ENCODE measurements around the gene ZNF778.
A peak's percentile ranks its signal among the peaks of the same experiment; 100 is the strongest.

DNA sequence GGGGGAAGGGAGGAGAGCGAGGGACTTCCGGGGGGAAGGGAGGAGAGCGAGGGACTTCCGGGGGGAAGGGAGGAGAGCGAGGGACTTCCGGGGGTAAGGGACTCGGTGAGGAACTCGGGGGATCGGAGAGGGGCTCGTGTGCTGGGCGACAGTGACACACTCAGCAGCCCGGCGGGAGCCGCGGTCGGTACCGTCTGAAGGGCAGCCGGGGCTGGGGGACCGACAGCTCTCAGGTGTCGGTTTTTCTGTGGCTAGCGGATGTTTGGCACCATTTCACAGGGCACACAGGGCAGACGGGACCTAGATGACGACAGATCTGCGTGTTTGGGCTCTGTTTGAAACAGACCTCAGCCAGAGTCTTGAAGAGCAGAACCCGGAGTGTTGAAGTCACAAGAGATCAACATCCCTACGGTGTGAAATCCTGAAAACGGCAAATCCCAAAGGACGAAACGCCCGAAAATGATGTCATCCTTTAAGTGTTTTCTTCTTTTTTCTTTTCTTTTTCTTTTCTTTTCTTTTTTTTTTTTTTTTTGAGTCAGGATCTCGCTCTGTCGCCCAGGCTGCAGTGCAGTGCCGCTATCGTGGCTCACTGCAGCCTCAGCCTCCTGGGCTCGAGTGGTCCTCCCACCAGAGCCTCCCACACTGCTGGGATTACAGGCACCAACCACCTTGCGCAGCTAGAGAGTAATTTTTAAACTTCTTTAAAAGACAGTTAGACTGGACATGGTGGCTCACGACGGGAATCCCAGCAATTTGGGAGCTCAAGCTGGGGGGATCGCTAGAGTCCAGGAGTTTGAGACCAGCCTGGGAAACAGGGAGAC lies 23.9 kb downstream of the ZNF778 start:
- TF ChIP-seq, protein P1, sequence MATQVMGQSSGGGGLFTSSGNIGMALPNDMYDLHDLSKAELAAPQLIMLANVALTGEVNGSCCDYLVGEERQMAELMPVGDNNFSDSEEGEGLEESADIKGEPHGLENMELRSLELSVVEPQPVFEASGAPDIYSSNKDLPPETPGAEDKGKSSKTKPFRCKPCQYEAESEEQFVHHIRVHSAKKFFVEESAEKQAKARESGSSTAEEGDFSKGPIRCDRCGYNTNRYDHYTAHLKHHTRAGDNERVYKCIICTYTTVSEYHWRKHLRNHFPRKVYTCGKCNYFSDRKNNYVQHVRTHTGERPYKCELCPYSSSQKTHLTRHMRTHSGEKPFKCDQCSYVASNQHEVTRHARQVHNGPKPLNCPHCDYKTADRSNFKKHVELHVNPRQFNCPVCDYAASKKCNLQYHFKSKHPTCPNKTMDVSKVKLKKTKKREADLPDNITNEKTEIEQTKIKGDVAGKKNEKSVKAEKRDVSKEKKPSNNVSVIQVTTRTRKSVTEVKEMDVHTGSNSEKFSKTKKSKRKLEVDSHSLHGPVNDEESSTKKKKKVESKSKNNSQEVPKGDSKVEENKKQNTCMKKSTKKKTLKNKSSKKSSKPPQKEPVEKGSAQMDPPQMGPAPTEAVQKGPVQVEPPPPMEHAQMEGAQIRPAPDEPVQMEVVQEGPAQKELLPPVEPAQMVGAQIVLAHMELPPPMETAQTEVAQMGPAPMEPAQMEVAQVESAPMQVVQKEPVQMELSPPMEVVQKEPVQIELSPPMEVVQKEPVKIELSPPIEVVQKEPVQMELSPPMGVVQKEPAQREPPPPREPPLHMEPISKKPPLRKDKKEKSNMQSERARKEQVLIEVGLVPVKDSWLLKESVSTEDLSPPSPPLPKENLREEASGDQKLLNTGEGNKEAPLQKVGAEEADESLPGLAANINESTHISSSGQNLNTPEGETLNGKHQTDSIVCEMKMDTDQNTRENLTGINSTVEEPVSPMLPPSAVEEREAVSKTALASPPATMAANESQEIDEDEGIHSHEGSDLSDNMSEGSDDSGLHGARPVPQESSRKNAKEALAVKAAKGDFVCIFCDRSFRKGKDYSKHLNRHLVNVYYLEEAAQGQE (IDR thresholded peaks at IDR 0.05; ENCODE audit: borderline replicate concordance in 1 of 2, low read depth in 1 of 2, low read length in 2 of 2), result no peak; a peak in 1 of 4 replicates
- TF ChIP-seq EZH2 (conservative IDR thresholded peaks at IDR 0.05; ENCODE audit: low read depth, low read length), result no peak
- TF ChIP-seq, protein P2, sequence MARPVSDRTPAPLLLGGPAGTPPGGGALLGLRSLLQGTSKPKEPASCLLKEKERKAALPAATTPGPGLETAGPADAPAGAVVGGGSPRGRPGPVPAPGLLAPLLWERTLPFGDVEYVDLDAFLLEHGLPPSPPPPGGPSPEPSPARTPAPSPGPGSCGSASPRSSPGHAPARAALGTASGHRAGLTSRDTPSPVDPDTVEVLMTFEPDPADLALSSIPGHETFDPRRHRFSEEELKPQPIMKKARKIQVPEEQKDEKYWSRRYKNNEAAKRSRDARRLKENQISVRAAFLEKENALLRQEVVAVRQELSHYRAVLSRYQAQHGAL (CRISPR knock-in tag; IDR thresholded peaks at IDR 0.05; ENCODE audit: not compliant biosample characterization), result peak; percentile 55
- TF ChIP-seq SIN3A (IDR thresholded peaks at IDR 0.05; ENCODE audit: borderline replicate concordance, low read depth, low read length), result peak; percentile 90; the same call in 1 of the 2 replicates
- no peak for TF ChIP-seq JUND (CRISPR knock-in tag; IDR thresholded peaks at IDR 0.05)
- TF ChIP-seq EP300 (IDR thresholded peaks at IDR 0.05; ENCODE audit: low read depth in 2 of 2, low read length in 2 of 2), result no peak
- TF ChIP-seq EP300 (CRISPR knock-in tag; IDR thresholded peaks at IDR 0.05; ENCODE audit: borderline replicate concordance), result peak; percentile 57
- TF ChIP-seq IKZF4 (CRISPR knock-in tag; IDR thresholded peaks at IDR 0.05; ENCODE audit: borderline replicate concordance, low read depth, not compliant biosample characterization), result no peak
- TF ChIP-seq NFE2L1 (CRISPR knock-in tag; IDR thresholded peaks at IDR 0.05; ENCODE audit: borderline replicate concordance), result peak; percentile 30; the same call in 1 of the 2 replicates
- no peak for TF ChIP-seq PAX8 (CRISPR knock-in tag; IDR thresholded peaks at IDR 0.05; ENCODE audit: borderline replicate concordance)
- peak; percentile 60; the same call in 1 of the 2 replicates for TF ChIP-seq GABPA (IDR thresholded peaks at IDR 0.05; ENCODE audit: low read depth, low read length)
- TF ChIP-seq GABPA (CRISPR knock-in tag; IDR thresholded peaks at IDR 0.05; ENCODE audit: low read depth), result peak; percentile 97
- TF ChIP-seq MYC (CRISPR knock-in tag; IDR thresholded peaks at IDR 0.05; ENCODE audit: borderline replicate concordance), result peak; percentile 87; the same call in 1 of the 2 replicates
- no peak for TF ChIP-seq ZNF207 (IDR thresholded peaks at IDR 0.05; ENCODE audit: borderline replicate concordance)
- TF ChIP-seq MTA1 (CRISPR knock-in tag; IDR thresholded peaks at IDR 0.05; ENCODE audit: borderline replicate concordance), result peak; percentile 62; the same call in 1 of the 2 replicates
- TF ChIP-seq HCFC1 (IDR thresholded peaks at IDR 0.05; ENCODE audit: low read depth, low read length), result no peak; the same call in 1 of the 2 replicates

Data from HepG2 (cell line).